ENCODE results near the gene SSBP2. TPM values are rescaled to one million over a fixed set of nuclear protein-coding genes. Genes with fewer than 3 reads are reported as not detected.

The SSBP2 gene
- total RNA-seq, 4 donors from 2014 or later: 38.6 to 58.5 (median 51.8) TPM

- TF ChIP-seq CTCF (IDR thresholded peaks at IDR 0.05) (no peak), POLR2A (IDR thresholded peaks at IDR 0.05) (no peak)
- DNase-seq: no peak
- H3K9me3 ChIP-seq: no peaks in the 10 kb centered on the region
- WGBS, 2 donors: 94 to 95% methylated on average over 2 of the region's 2 CpGs
- H3K27me3 ChIP-seq: no peaks in the 10 kb centered on the region
- intact Hi-C loops (cut with DNase I): no loop called here
- no peak overlapping the region for H3K4me3 ChIP-seq (replicated peaks in 1 of 3)
- H3K4me1 ChIP-seq: no peaks in the 10 kb centered on the region
- H3K27ac ChIP-seq: no peak overlapping the region
- no peaks in the 10 kb centered on the region for H3K36me3 ChIP-seq
Measured at GRCh38 chr5:81450940-81451339, 300.0 kb downstream of the SSBP2 start.

GRCh38 chr5:81435023-81435422 lies 315.9 kb downstream of the SSBP2 start:
- no peak for TF ChIP-seq CTCF (IDR thresholded peaks at IDR 0.05)
- no peak for TF ChIP-seq POLR2A (IDR thresholded peaks at IDR 0.05)
- DNase-seq: no peak
- Histone ChIP-seq H3K9me3 (no peaks in the 10 kb centered on the region), H3K4me1 (no peaks in the 10 kb centered on the region), H3K36me3 (no peaks in the 10 kb centered on the region), H3K4me3 (replicated peaks in 1 of 3) (no peak overlapping the region), H3K27me3 (no peaks in the 10 kb centered on the region), H3K27ac (no peak overlapping the region)
- WGBS, 2 donors: 88 to 92% methylated on average over 6 of the region's 6 CpGs
- intact Hi-C loops (cut with DNase I): no loop called here

GRCh38 chr5:81429985-81430384 lies 320.9 kb downstream of the SSBP2 start:
- peaks cover 3 to 5% of the 10 kb centered on the region in 2 donors for H3K4me1 ChIP-seq
- no peaks in the 10 kb centered on the region for H3K9me3 ChIP-seq
- no peak for TF ChIP-seq POLR2A (IDR thresholded peaks at IDR 0.05)
- no peak for TF ChIP-seq CTCF (IDR thresholded peaks at IDR 0.05)
- H3K27me3 ChIP-seq: no peaks in the 10 kb centered on the region
- intact Hi-C loops (cut with DNase I): loop anchor here (10.0 kb wide), 2 partner anchors 415 to 795 kb away; no protein-coding TSS in a partner anchor
- H3K36me3 ChIP-seq: no peaks in the 10 kb centered on the region
- no peak overlapping the region for H3K4me3 ChIP-seq (replicated peaks in 1 of 3)
- H3K27ac ChIP-seq: no peak overlapping the region
- DNase-seq: no peak

- Histone ChIP-seq H3K9me3 (no peaks in the 10 kb centered on the region), H3K4me1 (peaks cover 3 to 5% of the 10 kb centered on the region in 2 donors), H3K27ac (no peak overlapping the region), H3K36me3 (no peaks in the 10 kb centered on the region), H3K4me3 (replicated peaks in 1 of 3) (no peak overlapping the region), H3K27me3 (no peaks in the 10 kb centered on the region)
- WGBS, 2 donors: 89 to 92% methylated on average over 3 of the region's 3 CpGs
- intact Hi-C loops (cut with DNase I): loop anchor here (10.0 kb wide), 2 partner anchors 415 to 795 kb away; no protein-coding TSS in a partner anchor
- no peak for DNase-seq
- TF ChIP-seq POLR2A (IDR thresholded peaks at IDR 0.05) (no peak), CTCF (IDR thresholded peaks at IDR 0.05) (no peak)
Measured at GRCh38 chr5:81429363-81429762, 321.5 kb downstream of the SSBP2 start.

- no peak overlapping the region for H3K4me3 ChIP-seq (replicated peaks in 1 of 3)
- no peak overlapping the region for H3K27ac ChIP-seq
- intact Hi-C loops (cut with DNase I): loop anchor here (10.0 kb wide), 2 partner anchors 416 to 796 kb away; no protein-coding TSS in a partner anchor
Measured at GRCh38 chr5:81428861-81429260, 322.0 kb downstream of the SSBP2 start.

More at GRCh38 chr5:81428861-81429260, 322.0 kb downstream of the SSBP2 start:
- no peaks in the 10 kb centered on the region for H3K9me3 ChIP-seq
- no peak for TF ChIP-seq CTCF (IDR thresholded peaks at IDR 0.05)
- TF ChIP-seq POLR2A (IDR thresholded peaks at IDR 0.05): no peak
- peaks cover 3 to 5% of the 10 kb centered on the region in 2 donors for H3K4me1 ChIP-seq
- no peak for DNase-seq
- no peaks in the 10 kb centered on the region for H3K36me3 ChIP-seq
- no peaks in the 10 kb centered on the region for H3K27me3 ChIP-seq

All from thyroid gland (tissue), 4 donors.